Fibroblast of peridontal ligament (primary cell): ENCODE measurements around the gene KIF13A.
"Not testable (repeated sequence)": the region's sequence is repeated elsewhere in the genome, so short reads cannot be mapped to it uniquely, and the experiment has no call there.

Experiments used
- DNase-seq: peaks from one replicate; pipeline ENCODE4 v3.0.0-alpha.2; 2010; ENCODE audit errors: extremely low read depth

Gene KIF13A

GRCh38 chr6:17932330-17932852, 55.0 kb downstream of the KIF13A start:
- peak; percentile 84 for DNase-seq

DNA sequence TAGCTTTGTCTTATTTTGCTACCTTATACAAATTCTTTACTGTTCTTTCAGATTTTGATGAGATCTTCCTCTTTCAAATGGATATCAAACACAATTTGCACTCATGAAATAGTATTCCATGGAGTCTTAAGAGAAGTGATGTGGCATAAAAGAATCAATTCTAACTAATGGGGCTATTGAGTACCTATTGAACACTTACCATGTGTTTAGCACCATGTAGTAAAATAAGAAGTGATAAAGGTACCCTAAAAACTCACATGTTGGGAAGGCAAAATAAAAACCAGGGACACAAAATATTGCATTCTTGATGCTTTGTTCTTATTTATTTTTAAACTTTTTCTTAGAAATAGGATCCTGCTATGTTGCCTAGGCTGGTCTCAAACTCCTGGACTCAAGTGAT, 56.2 kb downstream of the KIF13A start:
- DNase-seq, result no peak

- no peak for DNase-seq
Observed at GRCh38 chr6:17930321-17930993, 57.0 kb downstream of the KIF13A start.

GRCh38 chr6:17928514-17929430, 58.7 kb downstream of the KIF13A start:
- DNase-seq, result peak; percentile 82

DNA sequence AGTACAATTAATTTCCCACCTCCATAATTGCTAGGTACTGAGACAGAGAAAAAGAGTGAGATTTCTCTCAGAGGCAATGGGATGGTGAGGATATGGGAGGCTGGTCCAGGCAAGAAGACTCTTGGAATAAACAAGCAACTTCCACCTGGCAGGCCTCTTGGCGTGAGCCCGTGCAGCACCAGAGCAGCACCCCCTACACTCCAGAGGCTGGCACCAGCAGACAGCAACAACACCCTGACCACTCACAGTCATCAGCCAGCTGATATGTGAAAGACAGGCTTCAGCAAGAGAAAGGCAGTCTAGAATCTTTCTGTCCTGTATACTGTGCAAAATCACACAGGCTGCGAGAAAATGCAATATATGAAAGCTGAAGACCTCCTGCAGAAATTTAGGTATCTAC, 59.7 kb downstream of the KIF13A start:
- no peak for DNase-seq

GRCh38 chr6:17923401-17923863, 64.0 kb downstream of the KIF13A start:
- DNase-seq, result no peak

DNA sequence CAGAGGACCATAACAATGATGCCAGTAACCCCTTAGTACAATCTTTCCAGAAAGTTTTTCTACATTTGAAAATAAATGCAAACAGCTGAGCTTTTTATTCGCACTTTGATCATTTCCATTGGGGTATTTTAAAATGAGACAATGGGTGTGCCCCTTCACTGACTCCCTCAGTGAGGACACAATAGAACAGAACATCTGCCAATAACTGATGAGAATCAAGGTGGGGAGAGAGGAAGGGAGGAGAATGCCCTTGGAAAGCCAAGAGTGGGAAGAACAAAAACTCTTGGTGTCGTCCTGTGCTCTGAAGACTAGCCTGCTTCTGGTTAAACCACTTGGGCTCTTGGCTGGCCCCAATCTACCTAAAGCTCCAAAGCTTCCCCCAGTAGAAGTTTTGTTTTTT, 66.0 kb downstream of the KIF13A start:
- DNase-seq, result no peak

GRCh38 chr6:17919496-17919895, 67.9 kb downstream of the KIF13A start:
- no peak for DNase-seq

DNA sequence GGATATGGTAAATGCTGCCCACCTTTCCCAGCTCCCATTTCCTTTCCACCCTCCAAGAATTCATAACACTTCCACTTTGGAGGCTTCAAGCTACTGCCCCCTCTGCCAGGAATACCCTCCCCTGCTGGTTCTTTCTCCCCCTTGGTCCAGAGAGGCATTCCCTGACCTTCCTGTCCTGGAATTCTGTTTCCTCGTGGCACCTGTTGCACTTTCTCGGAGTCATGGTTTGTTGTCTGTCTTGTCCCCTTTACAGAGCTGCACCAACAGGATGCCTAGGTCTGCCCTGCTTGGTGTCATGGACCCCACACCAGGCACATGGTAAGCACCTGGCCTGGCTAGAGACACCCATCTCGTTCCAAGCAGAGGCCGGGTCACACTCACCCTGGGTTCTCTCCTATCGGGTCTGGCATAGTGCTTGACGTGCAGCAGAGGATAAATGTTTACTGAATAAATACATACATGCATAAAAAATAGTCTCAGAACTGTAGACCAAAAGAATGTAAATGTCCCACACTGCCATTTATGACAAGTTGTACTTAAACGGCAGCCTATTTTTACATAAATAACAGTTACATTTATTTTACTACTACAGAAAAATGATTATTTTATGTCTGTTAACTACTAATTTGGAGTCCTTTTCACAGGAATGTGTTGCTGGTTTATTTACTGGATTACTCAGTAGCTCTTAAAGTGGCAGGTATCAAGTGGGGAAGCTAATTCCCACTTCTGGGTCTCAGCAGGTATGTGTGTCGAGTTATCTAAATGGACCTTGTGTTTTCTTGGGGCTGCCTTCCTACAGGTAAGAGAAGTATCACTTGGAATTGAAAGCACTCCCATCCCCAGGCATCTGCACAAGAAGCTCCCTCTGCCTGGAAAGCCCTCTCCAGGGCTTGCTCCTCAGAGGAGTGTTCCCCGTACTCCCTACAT, 69.3 kb downstream of the KIF13A start:
- no peak for DNase-seq

GRCh38 chr6:17914651-17915050, 72.8 kb downstream of the KIF13A start:
- no peak for DNase-seq

- no peak for DNase-seq
Observed at GRCh38 chr6:17912521-17912920, 74.9 kb downstream of the KIF13A start.

DNA sequence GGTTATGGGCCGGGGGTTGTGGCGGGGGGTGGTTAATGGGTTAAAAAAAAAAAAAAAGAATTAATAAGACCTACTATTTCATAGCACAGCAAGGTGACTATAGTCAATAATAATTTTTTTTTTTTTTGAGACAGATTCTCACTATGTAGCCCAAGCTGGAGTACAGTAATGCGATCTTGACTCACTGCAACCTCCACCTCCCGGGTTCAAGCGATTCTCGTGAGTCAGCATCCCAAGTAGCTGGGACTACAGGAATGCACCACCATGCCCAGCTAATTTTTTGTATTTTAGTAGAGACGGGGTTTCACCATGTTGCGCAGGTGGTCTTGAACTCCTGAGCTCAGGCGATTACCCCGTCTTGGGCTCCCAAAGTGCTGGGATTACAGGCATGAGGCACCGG, 75.8 kb downstream of the KIF13A start:
- not testable (repeated sequence) for DNase-seq

GRCh38 chr6:17910189-17910588, 77.2 kb downstream of the KIF13A start:
- DNase-seq, result peak; percentile 52

GRCh38 chr6:17908831-17909230, 78.6 kb downstream of the KIF13A start:
- peak; percentile 27 for DNase-seq

DNA sequence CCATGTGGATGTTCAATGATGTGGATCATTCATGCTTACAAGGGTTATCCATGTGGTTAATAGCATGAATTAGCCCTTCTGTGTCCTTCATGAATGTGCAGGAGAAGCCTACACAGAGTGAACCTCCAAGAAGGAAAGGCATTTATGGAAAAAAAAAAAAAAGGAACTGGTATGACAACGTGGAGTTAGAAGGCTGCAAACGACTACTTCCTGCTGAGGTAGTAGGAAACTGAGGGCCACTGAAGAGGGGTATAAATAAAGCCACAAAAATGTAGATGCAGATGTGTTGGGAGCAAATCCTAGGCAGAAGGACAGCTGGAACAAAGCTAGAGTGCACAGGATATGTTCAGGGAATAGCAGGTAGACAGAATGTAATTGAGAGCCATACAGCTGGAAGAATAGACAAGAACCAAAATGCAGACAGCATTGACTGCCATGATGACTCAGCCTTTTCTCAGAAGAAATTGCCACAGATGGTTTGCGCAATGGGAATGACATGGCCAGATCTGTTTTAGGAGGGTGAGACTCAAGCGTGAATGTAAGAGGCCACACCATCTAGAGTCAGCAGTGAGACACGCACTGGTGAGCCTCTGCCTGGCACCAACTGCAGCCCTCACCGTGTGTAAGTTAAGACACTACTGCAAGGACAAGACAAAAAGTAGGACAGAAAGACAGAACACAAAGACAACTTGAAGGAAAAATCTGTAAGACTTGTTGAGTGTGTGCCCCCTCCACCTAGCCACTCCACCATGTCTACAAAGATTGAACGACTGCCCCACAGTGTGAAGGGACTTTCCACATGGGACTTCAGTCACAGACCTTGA, 79.8 kb downstream of the KIF13A start:
- peak; percentile 100 for DNase-seq

GRCh38 chr6:17905611-17906592, 81.5 kb downstream of the KIF13A start:
- DNase-seq, result peak; percentile 83

DNA sequence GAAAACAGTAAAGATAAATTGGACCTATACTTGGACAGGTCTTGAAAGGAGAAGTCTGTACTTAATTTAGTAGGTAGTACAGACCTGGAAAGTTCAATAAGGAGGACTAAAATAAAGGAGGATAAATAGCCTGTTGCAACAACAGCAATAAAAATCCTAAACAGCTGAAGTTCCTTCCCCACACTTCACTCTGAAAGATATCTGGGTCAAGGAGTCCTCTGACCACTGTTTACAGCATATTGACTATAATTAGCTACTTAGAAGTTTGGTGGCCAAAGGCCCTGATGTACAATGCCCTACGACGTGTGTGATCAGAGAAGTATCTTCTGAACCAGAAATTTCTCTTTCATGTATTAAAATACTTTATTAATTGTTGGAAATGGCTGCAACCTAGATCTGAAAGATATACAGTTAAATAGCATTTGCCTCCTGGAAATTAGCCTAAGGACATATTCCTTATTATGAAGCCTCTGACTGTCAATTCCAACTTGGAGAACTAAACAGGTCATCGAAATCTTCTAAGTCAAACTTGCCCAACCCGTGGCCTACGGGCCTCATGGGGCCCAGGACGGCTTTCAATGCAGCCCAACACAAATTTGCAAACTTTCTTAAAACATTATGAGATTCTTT, 82.8 kb downstream of the KIF13A start:
- DNase-seq, result peak; percentile 18

GRCh38 chr6:17902974-17903373, 84.5 kb downstream of the KIF13A start:
- peak; percentile 52 for DNase-seq

GRCh38 chr6:17901493-17901892, 85.9 kb downstream of the KIF13A start:
- DNase-seq, result no peak
